Hepatocyte (in vitro differentiated cells): ENCODE results near the gene PLA2G4D.

ENCODE experiments used
- EZH2phosphoT487 ChIP-seq: fragments of 200-600 bp; sonication (generic); IDR thresholded peaks from one replicate; pipeline ENCODE4 v1.6.1; 2018; ENCODE audit warnings: antibody characterized with exemption, mild to moderate bottlenecking, low read depth, moderate library complexity; ENCODE audit not compliant: unreplicated experiment, severe bottlenecking
- TF ChIP-seq, protein P1 (sequence below): fragments of 200-600 bp; sonication (generic); IDR thresholded peaks from 2 replicates; pipeline ENCODE4 v1.5.1; 2016; ENCODE audit warnings: antibody characterized with exemption, mild to moderate bottlenecking; ENCODE audit not compliant: poor library complexity

DNA sequence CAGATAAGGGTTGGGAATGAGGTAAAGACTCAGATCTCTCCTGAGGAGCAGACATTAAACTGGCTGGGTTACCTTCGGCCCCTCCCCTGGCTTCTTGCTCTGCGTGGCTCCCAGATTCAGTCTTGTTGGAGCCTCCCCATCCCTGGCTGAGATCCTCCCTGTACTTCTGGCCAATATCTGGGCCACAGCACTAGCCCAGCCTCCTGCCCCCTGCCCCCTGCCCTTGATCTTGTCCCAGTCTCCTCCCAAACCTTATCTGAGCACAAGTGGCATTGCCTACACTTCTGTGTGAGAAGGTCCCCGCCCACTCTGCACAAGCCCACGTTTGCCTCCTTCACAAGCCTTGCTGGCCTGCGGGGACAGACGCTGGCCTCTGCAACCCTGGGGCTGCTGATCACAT, 45.2 kb upstream of the PLA2G4D start:
- TF ChIP-seq, protein P1, sequence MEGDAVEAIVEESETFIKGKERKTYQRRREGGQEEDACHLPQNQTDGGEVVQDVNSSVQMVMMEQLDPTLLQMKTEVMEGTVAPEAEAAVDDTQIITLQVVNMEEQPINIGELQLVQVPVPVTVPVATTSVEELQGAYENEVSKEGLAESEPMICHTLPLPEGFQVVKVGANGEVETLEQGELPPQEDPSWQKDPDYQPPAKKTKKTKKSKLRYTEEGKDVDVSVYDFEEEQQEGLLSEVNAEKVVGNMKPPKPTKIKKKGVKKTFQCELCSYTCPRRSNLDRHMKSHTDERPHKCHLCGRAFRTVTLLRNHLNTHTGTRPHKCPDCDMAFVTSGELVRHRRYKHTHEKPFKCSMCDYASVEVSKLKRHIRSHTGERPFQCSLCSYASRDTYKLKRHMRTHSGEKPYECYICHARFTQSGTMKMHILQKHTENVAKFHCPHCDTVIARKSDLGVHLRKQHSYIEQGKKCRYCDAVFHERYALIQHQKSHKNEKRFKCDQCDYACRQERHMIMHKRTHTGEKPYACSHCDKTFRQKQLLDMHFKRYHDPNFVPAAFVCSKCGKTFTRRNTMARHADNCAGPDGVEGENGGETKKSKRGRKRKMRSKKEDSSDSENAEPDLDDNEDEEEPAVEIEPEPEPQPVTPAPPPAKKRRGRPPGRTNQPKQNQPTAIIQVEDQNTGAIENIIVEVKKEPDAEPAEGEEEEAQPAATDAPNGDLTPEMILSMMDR: no peak
- TF ChIP-seq EZH2phosphoT487: no peak
